Measurements from ENCODE around the gene TMEM232.
"Not testable (repeated sequence)": the region's sequence is repeated elsewhere in the genome, so short reads cannot be mapped to it uniquely, and the experiment has no call there.

The TMEM232 gene

GRCh38 chr5:110716247-110717245 lies 9.9 kb downstream of the TMEM232 start:
- FAIRE-seq: peak; percentile 65
- TF ChIP-seq TAF1 (IDR thresholded peaks at IDR 0.05; ENCODE audit: low read depth, low read length): no peak
- TF ChIP-seq SPI1 (IDR thresholded peaks at IDR 0.05; ENCODE audit: low read depth, low read length): peak; percentile 59

GRCh38 chr5:110707260-110707844 lies 19.1 kb downstream of the TMEM232 start:
- no peak for TF ChIP-seq POLR2A (IDR thresholded peaks at IDR 0.05; ENCODE audit: low read depth, low read length)
- no peak for TF ChIP-seq SPI1 (IDR thresholded peaks at IDR 0.05; ENCODE audit: low read depth, low read length)
- no peak for TF ChIP-seq TAF1 (IDR thresholded peaks at IDR 0.05; ENCODE audit: low read depth, low read length)
- no peak for TF ChIP-seq POU2F2 (IDR thresholded peaks at IDR 0.05; ENCODE audit: low read depth, low read length)
- TF ChIP-seq PAX5 (IDR thresholded peaks at IDR 0.05; ENCODE audit: insufficient read depth, low read length, severe bottlenecking): no peak
- TF ChIP-seq POLR2AphosphoS5 (IDR thresholded peaks at IDR 0.05; ENCODE audit: low read depth, low read length): no peak
- no peak for DNase-seq (ENCODE audit: insufficient read length, low spot score)
- no peak for FAIRE-seq

More at GRCh38 chr5:110716247-110717245, 9.9 kb downstream of the TMEM232 start:
- no peak for DNase-seq (ENCODE audit: insufficient read length, low spot score)

- no peak for FAIRE-seq
- TF ChIP-seq POLR2AphosphoS5 (IDR thresholded peaks at IDR 0.05; ENCODE audit: low read depth, low read length) (no peak), POLR2A (IDR thresholded peaks at IDR 0.05; ENCODE audit: low read depth, low read length) (no peak), TAF1 (IDR thresholded peaks at IDR 0.05; ENCODE audit: low read depth, low read length) (no peak), PAX5 (IDR thresholded peaks at IDR 0.05; ENCODE audit: insufficient read depth, low read length, severe bottlenecking) (no peak), SPI1 (IDR thresholded peaks at IDR 0.05; ENCODE audit: low read depth, low read length) (no peak), POU2F2 (IDR thresholded peaks at IDR 0.05; ENCODE audit: low read depth, low read length) (no peak)
These were observed 21.1 kb downstream of the TMEM232 start for GRCh38 chr5:110705349-110705748.

DNA sequence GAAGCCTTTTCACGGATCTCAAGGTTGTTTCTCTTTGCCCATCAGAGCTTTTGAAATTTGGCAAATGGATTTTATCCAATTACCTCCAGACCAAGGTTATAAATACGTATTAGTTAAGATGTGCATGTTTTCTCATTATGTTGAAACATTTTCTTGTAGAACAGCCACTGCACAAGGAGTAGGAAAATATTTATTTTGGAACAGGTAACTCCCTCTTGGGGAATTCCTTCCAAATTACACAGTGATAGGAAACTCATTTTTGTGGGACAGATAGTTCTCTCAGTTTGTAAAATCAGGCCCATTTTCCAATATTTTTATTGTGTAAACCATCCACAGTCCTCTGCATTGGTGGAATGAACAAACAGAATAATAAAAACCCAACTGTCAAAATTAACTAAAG lies 23.0 kb downstream of the TMEM232 start:
- no peak for FAIRE-seq
- TF ChIP-seq POLR2AphosphoS5 (IDR thresholded peaks at IDR 0.05; ENCODE audit: low read depth, low read length) (no peak), POLR2A (IDR thresholded peaks at IDR 0.05; ENCODE audit: low read depth, low read length) (no peak)
- DNase-seq (ENCODE audit: insufficient read length, low spot score): no peak

More at GRCh38 chr5:110705349-110705748, 21.1 kb downstream of the TMEM232 start:
- no peak for DNase-seq (ENCODE audit: insufficient read length, low spot score)

GRCh38 chr5:110702704-110703103 lies 23.8 kb downstream of the TMEM232 start:
- no peak for FAIRE-seq
- no peak for TF ChIP-seq POU2F2 (IDR thresholded peaks at IDR 0.05; ENCODE audit: low read depth, low read length)
- TF ChIP-seq SPI1 (IDR thresholded peaks at IDR 0.05; ENCODE audit: low read depth, low read length): no peak
- no peak for TF ChIP-seq TAF1 (IDR thresholded peaks at IDR 0.05; ENCODE audit: low read depth, low read length)
- TF ChIP-seq PAX5 (IDR thresholded peaks at IDR 0.05; ENCODE audit: insufficient read depth, low read length, severe bottlenecking): no peak
- TF ChIP-seq POLR2A (IDR thresholded peaks at IDR 0.05; ENCODE audit: low read depth, low read length): no peak
- DNase-seq (ENCODE audit: insufficient read length, low spot score): no peak

DNA sequence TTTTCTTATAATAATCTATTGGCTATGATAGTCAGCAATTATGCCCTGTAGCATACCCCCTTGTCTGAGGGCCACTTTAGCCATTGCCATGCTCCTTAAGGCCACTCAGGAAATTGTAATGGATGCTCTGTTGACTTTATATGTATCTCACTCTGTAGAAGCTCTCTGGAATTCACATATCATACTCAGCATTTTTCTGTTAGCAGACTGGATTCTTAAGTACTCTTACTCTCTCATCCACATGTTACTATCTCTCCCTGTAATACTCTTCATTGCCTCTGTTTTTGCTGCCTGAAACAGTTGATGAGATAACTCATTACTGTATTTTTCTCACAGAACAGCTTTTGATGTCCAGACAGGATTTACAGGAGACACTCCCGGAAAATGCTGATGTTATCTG lies 24.2 kb downstream of the TMEM232 start:
- DNase-seq (ENCODE audit: insufficient read length, low spot score) (no peak), FAIRE-seq (no peak)
- TF ChIP-seq SPI1 (IDR thresholded peaks at IDR 0.05; ENCODE audit: low read depth, low read length) (no peak), POU2F2 (IDR thresholded peaks at IDR 0.05; ENCODE audit: low read depth, low read length) (no peak), POLR2A (IDR thresholded peaks at IDR 0.05; ENCODE audit: low read depth, low read length) (no peak), PAX5 (IDR thresholded peaks at IDR 0.05; ENCODE audit: insufficient read depth, low read length, severe bottlenecking) (no peak), TAF1 (IDR thresholded peaks at IDR 0.05; ENCODE audit: low read depth, low read length) (no peak), POLR2AphosphoS5 (IDR thresholded peaks at IDR 0.05; ENCODE audit: low read depth, low read length) (no peak)

GRCh38 chr5:110692669-110693068 lies 33.8 kb downstream of the TMEM232 start:
- not testable (repeated sequence) for DNase-seq (ENCODE audit: insufficient read length, low spot score); FAIRE-seq

- DNase-seq (ENCODE audit: insufficient read length, low spot score); FAIRE-seq: not testable (repeated sequence)
These were observed 35.9 kb downstream of the TMEM232 start for GRCh38 chr5:110690587-110690986.

DNA sequence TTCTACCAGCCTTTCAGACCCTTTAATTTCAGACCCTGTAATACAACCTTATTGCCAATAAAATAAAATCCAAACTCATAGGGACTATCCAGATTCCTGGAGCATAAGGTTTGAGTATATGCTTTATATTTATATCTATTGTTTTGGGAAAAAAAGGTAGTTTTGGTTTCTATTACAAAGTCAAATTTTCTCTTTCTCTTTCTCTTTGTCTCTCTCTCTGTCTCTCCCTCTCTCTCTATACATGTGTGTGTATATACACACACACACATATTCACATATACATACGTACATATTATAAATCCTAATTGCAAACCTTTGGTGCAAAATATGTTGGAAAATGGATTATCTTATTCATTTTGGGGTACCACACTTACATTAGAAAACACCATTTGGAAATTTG lies 39.0 kb downstream of the TMEM232 start:
- no peak for TF ChIP-seq TAF1 (IDR thresholded peaks at IDR 0.05; ENCODE audit: low read depth, low read length)
- DNase-seq (ENCODE audit: insufficient read length, low spot score) (no peak), FAIRE-seq (no peak)

GRCh38 chr5:110686270-110686669 lies 40.2 kb downstream of the TMEM232 start:
- FAIRE-seq: no peak
- no peak for TF ChIP-seq TAF1 (IDR thresholded peaks at IDR 0.05; ENCODE audit: low read depth, low read length)
- TF ChIP-seq POLR2A (IDR thresholded peaks at IDR 0.05; ENCODE audit: low read depth, low read length): no peak
- TF ChIP-seq SPI1 (IDR thresholded peaks at IDR 0.05; ENCODE audit: low read depth, low read length): no peak
- no peak for TF ChIP-seq POLR2AphosphoS5 (IDR thresholded peaks at IDR 0.05; ENCODE audit: low read depth, low read length)
- TF ChIP-seq PAX5 (IDR thresholded peaks at IDR 0.05; ENCODE audit: insufficient read depth, low read length, severe bottlenecking): no peak
- no peak for TF ChIP-seq POU2F2 (IDR thresholded peaks at IDR 0.05; ENCODE audit: low read depth, low read length)
- DNase-seq (ENCODE audit: insufficient read length, low spot score): no peak
